ENCODE measurements around the gene ZFAND3. TPM values are rescaled to one million over a fixed set of nuclear protein-coding genes. Genes with fewer than 3 reads are reported as not detected.
"Not testable (repeated sequence)": the region's sequence is repeated elsewhere in the genome, so short reads cannot be mapped to it uniquely, and the experiment has no call there.

ZFAND3 gene
- polyA plus RNA-seq, 4 donors = 140 to 179 (median 177) TPM

- no peak for DNase-seq (ENCODE audit: low read depth in 4 of 4, low spot score in 3 of 4)
Observed at GRCh38 chr6:37928217-37928616, 108.7 kb downstream of the ZFAND3 start.

DNA sequence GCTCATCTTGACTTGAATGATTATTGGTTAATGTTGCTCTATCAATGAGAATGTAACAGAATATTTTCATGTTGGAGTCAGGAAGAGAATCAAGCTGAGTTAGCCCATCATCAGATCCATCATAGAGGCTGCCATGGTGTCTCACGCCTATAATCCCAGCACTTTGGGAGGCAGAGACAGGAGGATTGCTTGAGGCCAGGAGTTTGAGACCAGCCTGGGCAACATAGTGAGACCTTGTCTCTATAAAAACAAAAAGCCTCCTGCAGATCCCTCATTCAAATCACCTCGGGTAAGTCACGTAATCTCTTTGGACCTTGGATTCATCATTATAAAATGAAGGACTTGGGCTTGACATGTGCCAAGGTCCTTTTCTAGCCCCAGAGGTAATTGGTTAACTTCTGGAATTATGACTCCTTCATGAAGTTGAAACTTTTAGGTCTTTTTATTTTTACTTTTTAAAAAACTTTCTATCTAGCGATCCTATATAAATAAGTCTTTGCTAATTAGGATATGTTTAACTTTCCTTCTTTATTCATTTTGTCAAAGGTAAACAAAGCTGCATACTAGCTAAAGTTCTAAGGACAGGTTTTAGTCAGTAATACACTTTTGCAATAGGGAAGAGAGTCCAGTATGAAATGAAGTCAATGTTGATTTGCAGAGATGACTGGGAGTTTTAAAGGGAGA, 110.9 kb downstream of the ZFAND3 start:
- DNase-seq (ENCODE audit: low read depth in 4 of 4, low spot score in 3 of 4) = no peak

- DNase-seq (ENCODE audit: low read depth in 4 of 4, low spot score in 3 of 4) = no peak
Observed at GRCh38 chr6:37931066-37931465, 111.5 kb downstream of the ZFAND3 start.

DNA sequence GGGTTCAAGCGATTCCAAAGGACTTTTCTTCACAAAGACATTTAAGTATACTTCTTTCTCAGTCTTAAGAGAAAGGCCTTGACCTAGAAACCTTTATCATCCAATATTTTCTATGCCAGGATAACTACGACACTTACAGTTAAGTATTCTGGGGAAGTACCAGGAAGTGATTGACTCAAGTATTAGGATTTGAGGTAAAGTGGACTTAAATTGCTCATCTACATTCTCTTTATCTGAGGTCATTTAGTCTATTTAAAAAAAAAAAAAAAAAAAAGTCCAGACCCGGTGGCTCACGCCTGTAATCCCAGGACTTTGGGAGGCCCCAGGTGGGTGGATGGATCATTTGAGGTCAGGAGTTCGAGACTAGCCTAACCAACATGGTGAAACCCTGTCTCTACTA, 114.7 kb downstream of the ZFAND3 start:
- DNase-seq (ENCODE audit: low read depth in 4 of 4, low spot score in 3 of 4) = no peak

DNA sequence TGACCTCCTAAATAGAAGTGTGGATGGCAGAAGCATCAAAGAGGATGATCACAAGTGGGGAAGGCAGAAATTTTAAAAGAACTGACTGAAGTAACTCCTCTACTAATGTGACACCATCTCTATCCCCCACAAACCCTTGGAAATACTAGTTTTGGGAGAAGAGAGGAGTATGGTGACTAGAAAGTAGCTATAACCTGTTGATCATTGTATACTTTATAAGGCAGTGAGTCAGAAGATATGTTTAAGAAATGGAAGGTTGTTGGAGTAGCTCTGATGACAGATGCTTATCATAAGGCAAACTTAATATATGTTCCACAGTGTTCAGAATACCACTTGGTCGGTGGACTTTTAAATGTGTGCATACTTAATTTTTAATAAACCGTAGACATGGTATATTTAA, 116.6 kb downstream of the ZFAND3 start:
- DNase-seq (ENCODE audit: low read depth in 4 of 4, low spot score in 3 of 4) = no peak

DNA sequence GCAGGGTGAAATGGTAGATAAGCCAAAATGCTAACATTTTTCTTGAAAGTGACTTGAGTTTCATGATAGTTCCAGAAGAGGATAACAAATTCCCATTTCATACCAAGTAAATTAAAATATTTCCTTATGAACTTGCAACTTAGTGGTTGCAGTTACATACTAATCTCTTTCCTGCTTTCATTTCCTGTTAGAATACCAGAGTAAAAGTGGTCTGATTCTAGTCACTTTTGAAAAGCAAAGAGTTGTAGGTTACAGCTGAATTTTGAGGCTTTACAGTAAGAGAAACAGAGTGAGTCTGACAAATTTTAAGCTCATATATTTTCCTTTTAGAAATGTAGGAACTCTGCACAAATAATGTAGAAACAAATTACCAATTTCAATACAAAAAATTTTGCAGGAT, 117.4 kb downstream of the ZFAND3 start:
- DNase-seq (ENCODE audit: low read depth in 4 of 4, low spot score in 3 of 4) = no peak

DNA sequence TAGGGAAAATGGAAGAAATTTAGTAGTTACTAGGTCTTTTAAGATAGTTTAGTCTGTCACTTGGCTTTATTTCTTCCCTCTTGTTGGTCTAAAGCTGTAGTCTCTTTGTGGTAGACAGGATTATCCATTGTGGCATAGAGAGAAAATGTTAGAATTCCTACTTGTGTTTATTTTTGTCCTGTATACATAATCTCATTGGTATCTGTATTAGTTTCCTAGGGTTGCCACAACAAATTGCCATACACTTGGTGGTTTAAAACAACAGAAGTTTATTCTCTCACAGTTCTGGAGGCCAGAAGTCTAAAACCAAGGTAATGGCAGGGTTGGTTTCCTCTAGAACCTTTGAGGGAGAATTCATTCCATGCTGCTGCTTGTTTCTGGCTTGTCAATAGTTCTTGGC, 119.4 kb downstream of the ZFAND3 start:
- DNase-seq (ENCODE audit: low read depth in 4 of 4, low spot score in 3 of 4) = no peak

DNA sequence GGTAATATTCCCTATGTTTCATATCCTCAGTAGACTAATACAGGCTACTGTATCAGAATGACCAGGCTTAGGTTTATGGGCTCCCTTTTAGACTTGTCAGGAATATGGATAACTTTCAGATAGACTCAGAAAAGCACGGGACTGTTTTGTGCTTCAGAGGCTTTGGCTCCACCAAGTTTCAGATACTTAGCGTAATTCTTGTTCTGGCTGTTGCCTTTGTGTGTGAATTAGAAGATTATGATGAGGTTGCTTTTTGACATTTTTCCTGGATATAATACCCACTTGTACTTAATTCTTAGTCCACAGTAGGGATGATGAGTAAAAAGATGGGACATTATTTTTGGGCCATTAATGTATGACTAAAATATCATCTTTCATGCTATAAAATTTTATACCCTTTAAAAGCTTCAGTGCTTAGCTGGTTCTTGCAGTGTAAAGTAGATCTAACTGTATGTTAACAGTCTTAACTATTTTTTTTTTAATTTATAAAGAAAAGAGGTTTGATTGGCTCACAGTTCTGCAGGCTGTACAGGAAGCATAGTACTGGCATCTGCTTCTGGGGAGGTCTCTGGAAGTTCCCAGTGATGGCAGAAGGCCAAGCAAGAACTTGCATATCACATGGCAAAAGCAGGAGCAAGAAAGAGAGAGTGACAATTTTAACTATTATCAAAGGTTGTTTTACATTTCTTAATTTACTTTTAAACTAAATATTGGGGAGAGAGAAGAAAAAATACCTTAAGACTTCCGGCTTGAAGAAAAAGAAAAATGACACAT, 120.7 kb downstream of the ZFAND3 start:
- no peak for DNase-seq (ENCODE audit: low read depth in 4 of 4, low spot score in 3 of 4)

- DNase-seq (ENCODE audit: low read depth in 4 of 4, low spot score in 3 of 4) = no peak
Observed at GRCh38 chr6:37941871-37942270, 122.3 kb downstream of the ZFAND3 start.

- DNase-seq (ENCODE audit: low read depth in 4 of 4, low spot score in 3 of 4) = no peak
Observed at GRCh38 chr6:37942606-37943376, 123.3 kb downstream of the ZFAND3 start.

DNA sequence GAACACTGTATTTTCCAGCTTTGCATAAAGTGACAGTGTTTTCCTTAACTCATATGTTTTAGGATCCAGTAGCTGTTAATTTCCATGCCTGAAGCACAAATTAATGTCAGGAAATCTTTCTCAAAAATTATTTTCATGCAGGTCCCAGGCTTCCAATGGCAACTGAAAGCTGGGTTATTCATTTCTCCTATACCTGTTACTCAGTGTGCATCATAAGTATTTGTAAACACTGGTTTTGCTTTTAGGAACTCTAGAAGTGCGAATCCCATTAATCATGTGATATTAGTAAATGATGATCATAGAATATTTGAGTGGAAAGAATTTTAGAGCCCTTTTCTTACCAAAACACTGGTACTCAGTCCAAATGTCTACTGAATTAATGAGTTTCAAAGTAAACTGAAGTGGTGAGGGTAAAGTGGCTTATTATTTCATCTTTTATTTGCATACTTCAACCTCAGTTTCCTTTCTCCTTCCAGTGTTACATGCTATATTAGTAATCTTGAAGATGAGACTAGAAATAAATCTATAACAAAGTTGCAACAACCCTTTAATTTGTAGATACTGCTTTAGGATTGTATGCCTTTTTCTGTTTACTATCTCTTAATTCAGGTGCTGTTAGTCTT, 124.0 kb downstream of the ZFAND3 start:
- no peak for DNase-seq (ENCODE audit: low read depth in 4 of 4, low spot score in 3 of 4)

DNA sequence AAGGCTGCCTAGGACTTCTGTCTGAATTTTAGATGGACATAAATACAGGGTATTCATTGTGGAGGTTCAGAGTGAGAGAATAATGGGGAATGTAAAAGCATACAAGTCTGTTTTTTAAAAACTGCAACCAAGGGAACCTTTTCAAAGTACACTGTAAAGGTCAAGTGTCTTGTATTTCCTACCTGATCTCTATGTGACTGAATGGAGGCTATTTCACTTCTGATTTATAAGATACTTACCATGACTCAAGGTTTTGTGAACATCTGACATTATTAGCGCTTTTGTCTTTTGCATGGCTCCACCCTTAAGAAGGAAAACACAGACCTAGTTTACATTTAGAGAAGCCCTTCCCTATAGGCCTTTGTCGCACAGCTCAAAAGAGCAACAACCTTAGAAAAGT, 126.5 kb downstream of the ZFAND3 start:
- no peak for DNase-seq (ENCODE audit: low read depth in 4 of 4, low spot score in 3 of 4)

DNA sequence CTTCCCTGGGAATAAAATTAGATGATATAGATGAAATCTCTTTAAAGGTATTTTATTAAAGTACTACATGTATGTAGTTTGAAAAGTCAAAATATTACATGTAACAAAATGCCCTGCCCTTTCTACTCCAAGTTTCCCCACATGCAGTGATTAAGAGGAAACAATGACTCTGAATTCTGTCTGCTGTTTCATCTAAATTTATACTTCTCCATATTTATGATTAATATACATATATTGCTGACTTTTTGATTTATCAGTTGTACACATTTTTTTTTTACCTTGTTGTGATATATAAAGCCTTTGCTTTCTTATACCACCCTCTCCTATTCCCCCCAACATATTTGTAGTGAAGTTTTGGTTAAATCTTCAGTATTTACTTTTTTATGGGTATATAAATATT, 127.9 kb downstream of the ZFAND3 start:
- DNase-seq (ENCODE audit: low read depth in 4 of 4, low spot score in 3 of 4) = no peak

GRCh38 chr6:37948584-37948983, 129.1 kb downstream of the ZFAND3 start:
- not testable (repeated sequence) for DNase-seq (ENCODE audit: low read depth in 4 of 4, low spot score in 3 of 4)

DNA sequence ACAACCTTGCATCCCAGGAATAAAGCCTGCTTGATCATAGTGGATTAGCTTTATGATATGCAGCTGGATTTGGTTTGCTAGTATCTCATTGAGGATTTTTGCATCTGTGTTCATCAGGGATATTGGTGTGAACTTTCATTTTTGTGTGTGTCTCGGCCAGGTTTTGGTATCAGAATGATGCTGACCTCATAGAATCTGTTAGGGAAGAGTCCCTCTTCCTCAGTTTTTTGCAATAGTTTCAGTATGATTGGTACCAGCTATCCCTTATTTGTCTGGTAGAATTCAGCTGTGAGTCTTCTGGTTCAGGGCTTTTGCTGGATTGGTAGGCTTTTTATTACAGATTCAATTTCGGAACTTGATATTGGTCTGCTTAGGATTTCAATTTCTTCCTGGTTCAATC, 132.5 kb downstream of the ZFAND3 start:
- DNase-seq (ENCODE audit: low read depth in 4 of 4, low spot score in 3 of 4) = no peak

GRCh38 chr6:37954791-37955190, 135.3 kb downstream of the ZFAND3 start:
- DNase-seq (ENCODE audit: low read depth in 4 of 4, low spot score in 3 of 4) = no peak

- DNase-seq (ENCODE audit: low read depth in 4 of 4, low spot score in 3 of 4) = no peak
Observed at GRCh38 chr6:37956711-37957275, 137.3 kb downstream of the ZFAND3 start.

- no peak for DNase-seq (ENCODE audit: low read depth in 4 of 4, low spot score in 3 of 4)
Observed at GRCh38 chr6:37959061-37959460, 139.5 kb downstream of the ZFAND3 start.

GRCh38 chr6:37960139-37960935, 140.8 kb downstream of the ZFAND3 start:
- DNase-seq (ENCODE audit: low read depth in 4 of 4, low spot score in 3 of 4) = no peak
